WI38 (cell line): Measurements from ENCODE around the gene C17orf114.

Experiments
- H3K4me3 ChIP-seq: 2 replicates; pipeline ENCODE4 v1.5.1; 2011; ENCODE audit warnings: low read depth, mild to moderate bottlenecking, control low read depth, low read length
- CTCF ChIP-seq: IDR thresholded peaks from 2 replicates; pipeline ENCODE4 v1.5.1; 2012; ENCODE audit warnings: low read depth, mild to moderate bottlenecking, control low read depth, low read length

C17orf114 gene

GRCh38 chr17:4786106-4786511 is 16.0 kb downstream of the C17orf114 start, which contains the start of gene VMO1:
Gene VMO1 (minus strand): TSS chr17:4786364. CDS start chr17:4786352, 12 bp downstream.
- no peak for TF ChIP-seq CTCF
- H3K4me3 ChIP-seq = peak within 1 kb of the TSS; percentile 32

- TF ChIP-seq CTCF = no peak
- peak overlapping the region; percentile 32 for H3K4me3 ChIP-seq
Observed at GRCh38 chr17:4785311-4786105, 16.6 kb downstream of the C17orf114 start.

- TF ChIP-seq CTCF = no peak
- H3K4me3 ChIP-seq = no peak overlapping the region
Observed at GRCh38 chr17:4782652-4783051, 19.5 kb downstream of the C17orf114 start.

- H3K4me3 ChIP-seq = no peak overlapping the region
- TF ChIP-seq CTCF = no peak
Observed at GRCh38 chr17:4780325-4780955, 21.7 kb downstream of the C17orf114 start.

DNA sequence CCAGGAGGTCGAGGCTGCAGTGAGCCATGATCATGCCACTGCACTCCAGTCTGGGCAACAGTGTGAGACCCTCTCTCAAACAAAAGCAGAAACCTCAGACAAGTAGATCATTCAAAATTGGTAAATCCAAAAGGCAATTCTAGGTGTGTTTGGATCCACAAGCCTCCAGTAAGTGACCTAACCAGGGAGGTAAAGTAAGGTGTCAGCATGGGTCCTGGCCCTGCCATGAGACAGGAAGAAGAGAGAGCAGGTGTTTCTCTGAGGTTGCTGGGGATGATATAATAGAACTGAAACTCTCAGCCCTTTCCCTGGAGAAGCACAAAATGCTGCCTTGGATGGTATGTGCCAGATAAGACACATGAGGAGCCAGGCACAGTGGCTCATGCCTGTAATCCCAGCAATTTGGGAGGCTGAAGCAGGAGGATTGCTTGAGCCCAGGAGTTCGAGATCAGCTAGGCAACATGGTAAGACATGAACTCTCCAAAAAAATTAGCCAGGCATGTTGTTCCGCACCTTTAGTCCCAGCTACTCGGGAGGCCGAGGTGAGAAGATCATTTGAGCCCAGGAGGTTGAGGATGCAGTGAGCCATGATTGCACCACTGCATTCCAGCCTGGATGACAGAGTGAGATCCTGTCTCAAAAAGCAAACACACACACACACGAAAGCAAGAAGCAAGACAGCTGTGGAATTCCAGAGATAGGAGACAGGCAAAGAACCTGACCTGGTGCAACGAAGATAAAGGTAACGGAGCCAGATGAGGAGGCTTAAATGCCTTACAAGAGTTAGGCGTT is 24.0 kb downstream of the C17orf114 start:
- no peak for TF ChIP-seq CTCF
- H3K4me3 ChIP-seq = no peak overlapping the region

DNA sequence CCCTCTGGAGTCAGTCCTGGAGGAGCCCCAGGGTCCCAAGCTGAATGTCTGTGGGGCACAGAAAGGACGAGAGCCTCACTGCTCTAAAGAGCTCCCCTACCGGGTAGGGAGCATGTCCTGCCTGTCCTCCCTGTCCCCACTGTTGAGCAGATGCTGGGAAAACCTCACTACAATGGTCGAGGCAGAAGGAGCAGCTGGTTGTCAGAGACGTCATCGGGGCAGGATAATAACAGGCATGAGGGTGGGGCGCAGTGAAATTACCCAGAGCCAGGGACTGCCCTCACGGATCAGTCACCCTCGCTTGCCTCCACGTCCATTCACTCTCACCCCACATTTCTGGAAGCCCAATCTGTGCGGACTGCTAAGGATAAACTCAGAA is 29.9 kb downstream of the C17orf114 start:
- TF ChIP-seq CTCF = no peak
- no peak overlapping the region for H3K4me3 ChIP-seq
